H1 (cell line): ENCODE results near the gene CDH12.

Source experiments
- CEBPB ChIP-seq: IDR thresholded peaks from 2 replicates; pipeline ENCODE4 v1.6.1; 2012; ENCODE audit warnings: low read depth, low read length
- CREB1 ChIP-seq: IDR thresholded peaks from 2 replicates; pipeline ENCODE4 v1.6.1; 2012; ENCODE audit warnings: inconsistent platforms
- HDAC2 ChIP-seq, 2 experiments: fragments of 300-600 bp in 1 of 2; sonication (generic) in 1 of 2; IDR thresholded peaks; 2 replicates each; pipeline ENCODE4 v1.6.1; 2011 to 2012; ENCODE audit warnings: low read depth in 2 of 2, low read length in 2 of 2, mild to moderate bottlenecking in 2 of 2, moderate library complexity in 2 of 2, borderline replicate concordance in 1 of 2, inconsistent platforms in 1 of 2
- PHF8 ChIP-seq: fragments of 200-600 bp; sonication (generic); conservative IDR thresholded peaks from 2 replicates; pipeline ENCODE4 v1.7.1; 2012; ENCODE audit warnings: low read depth, mild to moderate bottlenecking, inconsistent platforms, low read length, moderate library complexity
- POLR2A ChIP-seq, 2 experiments: IDR thresholded peaks; 1 replicate in 1 of 2; 2 replicates in 1 of 2; pipeline ENCODE4 v1.6.1; 2011; ENCODE audit warnings: low read depth in 2 of 2, low read length in 2 of 2, mild to moderate bottlenecking in 2 of 2; ENCODE audit errors: control extremely low read depth in 1 of 2
- POLR2AphosphoS5 ChIP-seq: IDR thresholded peaks from 2 replicates; pipeline ENCODE4 v1.6.1; 2011; ENCODE audit warnings: low read depth, low read length
- RBBP5 ChIP-seq: IDR thresholded peaks from 2 replicates; pipeline ENCODE4 v1.7.1; 2012; ENCODE audit warnings: low read depth, mild to moderate bottlenecking, inconsistent platforms, low read length, moderate library complexity, borderline replicate concordance
- TBP ChIP-seq: IDR thresholded peaks from 2 replicates; pipeline ENCODE4 v1.6.1; 2011; ENCODE audit warnings: low read depth, low read length, improper control_type of control experiment
- TF ChIP-seq, protein P1 (sequence below): IDR thresholded peaks from 2 replicates; pipeline ENCODE4 v1.6.1; 2012; ENCODE audit warnings: low read length, inconsistent platforms
- TF ChIP-seq, protein P2 (sequence below): IDR thresholded peaks from 2 replicates; pipeline ENCODE4 v1.6.1; 2012; ENCODE audit warnings: inconsistent platforms
- TF ChIP-seq, protein P3 (sequence below), 3 experiments: IDR thresholded peaks; 1 replicate in 2 of 3; 2 replicates in 1 of 3; pipeline versions ENCODE4 v1.5.1 to v1.6.1; 2011; ENCODE audit warnings: low read length in 3 of 3, mild to moderate bottlenecking in 3 of 3, inconsistent platforms in 2 of 3, low read depth in 1 of 3, moderate library complexity in 1 of 3; ENCODE audit not compliant: insufficient read depth in 1 of 3; ENCODE audit errors: control extremely low read depth in 1 of 3

DNA sequence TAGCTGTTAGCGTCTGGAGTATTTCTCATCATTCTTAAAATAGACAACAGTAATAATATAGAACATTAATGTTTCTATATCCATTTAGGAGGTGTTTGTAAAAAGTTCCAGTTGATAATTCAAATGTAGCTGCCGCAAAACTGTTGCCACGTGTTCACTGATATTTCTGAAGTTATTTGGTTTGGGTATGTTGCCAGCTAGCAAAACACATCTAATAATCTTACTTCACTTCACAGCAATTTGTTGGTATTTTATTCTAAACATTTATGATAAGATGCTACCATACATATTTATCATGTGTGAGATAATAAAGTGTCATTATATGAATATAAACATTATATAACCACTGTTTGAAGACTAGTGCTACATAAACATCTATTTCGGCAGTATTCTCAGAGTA, 101.6 kb downstream of the CDH12 start:
- TF ChIP-seq POLR2AphosphoS5 (no peak), POLR2A (IDR thresholded peaks at IDR 0.05; ENCODE audit: control extremely low read depth in 1 of 2, low read depth in 2 of 2, low read length in 2 of 2) (no peak), HDAC2 (IDR thresholded peaks at IDR 0.05; ENCODE audit: borderline replicate concordance in 1 of 2, low read depth in 2 of 2, low read length in 2 of 2) (no peak), PHF8 (no peak), CEBPB (no peak), CREB1 (no peak), TBP (no peak), RBBP5 (no peak)
- TF ChIP-seq, protein P1, sequence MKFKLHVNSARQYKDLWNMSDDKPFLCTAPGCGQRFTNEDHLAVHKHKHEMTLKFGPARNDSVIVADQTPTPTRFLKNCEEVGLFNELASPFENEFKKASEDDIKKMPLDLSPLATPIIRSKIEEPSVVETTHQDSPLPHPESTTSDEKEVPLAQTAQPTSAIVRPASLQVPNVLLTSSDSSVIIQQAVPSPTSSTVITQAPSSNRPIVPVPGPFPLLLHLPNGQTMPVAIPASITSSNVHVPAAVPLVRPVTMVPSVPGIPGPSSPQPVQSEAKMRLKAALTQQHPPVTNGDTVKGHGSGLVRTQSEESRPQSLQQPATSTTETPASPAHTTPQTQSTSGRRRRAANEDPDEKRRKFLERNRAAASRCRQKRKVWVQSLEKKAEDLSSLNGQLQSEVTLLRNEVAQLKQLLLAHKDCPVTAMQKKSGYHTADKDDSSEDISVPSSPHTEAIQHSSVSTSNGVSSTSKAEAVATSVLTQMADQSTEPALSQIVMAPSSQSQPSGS, result no peak
- TF ChIP-seq, protein P2, sequence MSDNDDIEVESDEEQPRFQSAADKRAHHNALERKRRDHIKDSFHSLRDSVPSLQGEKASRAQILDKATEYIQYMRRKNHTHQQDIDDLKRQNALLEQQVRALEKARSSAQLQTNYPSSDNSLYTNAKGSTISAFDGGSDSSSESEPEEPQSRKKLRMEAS, result no peak
- TF ChIP-seq, protein P3, sequence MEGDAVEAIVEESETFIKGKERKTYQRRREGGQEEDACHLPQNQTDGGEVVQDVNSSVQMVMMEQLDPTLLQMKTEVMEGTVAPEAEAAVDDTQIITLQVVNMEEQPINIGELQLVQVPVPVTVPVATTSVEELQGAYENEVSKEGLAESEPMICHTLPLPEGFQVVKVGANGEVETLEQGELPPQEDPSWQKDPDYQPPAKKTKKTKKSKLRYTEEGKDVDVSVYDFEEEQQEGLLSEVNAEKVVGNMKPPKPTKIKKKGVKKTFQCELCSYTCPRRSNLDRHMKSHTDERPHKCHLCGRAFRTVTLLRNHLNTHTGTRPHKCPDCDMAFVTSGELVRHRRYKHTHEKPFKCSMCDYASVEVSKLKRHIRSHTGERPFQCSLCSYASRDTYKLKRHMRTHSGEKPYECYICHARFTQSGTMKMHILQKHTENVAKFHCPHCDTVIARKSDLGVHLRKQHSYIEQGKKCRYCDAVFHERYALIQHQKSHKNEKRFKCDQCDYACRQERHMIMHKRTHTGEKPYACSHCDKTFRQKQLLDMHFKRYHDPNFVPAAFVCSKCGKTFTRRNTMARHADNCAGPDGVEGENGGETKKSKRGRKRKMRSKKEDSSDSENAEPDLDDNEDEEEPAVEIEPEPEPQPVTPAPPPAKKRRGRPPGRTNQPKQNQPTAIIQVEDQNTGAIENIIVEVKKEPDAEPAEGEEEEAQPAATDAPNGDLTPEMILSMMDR (IDR thresholded peaks at IDR 0.05; ENCODE audit: control extremely low read depth in 1 of 3, insufficient read depth in 1 of 3, low read depth in 1 of 3, low read length in 3 of 3), result no peak
